Measurements from ENCODE around the gene BICRA.
A peak's percentile ranks its signal among the peaks of the same experiment; 100 is the strongest.

BICRA gene

GRCh38 chr19:47608969-47609905 is at the start of gene BICRA:
TSS of gene BICRA (plus strand) at chr19:47609134. CDS start at chr19:47673575, 64,441 bp downstream.
- TF ChIP-seq CTCF (IDR thresholded peaks at IDR 0.05): no peak

GRCh38 chr19:47560999-47561398 is 47.9 kb upstream of the BICRA start:
- H3K9me3 ChIP-seq: no peaks in the 10 kb centered on the region
- no peak for TF ChIP-seq CTCF (IDR thresholded peaks at IDR 0.05)

More at GRCh38 chr19:47608969-47609905, at the start of gene BICRA:
- no peaks in the 10 kb centered on the region for H3K9me3 ChIP-seq
- H3K27ac ChIP-seq: peak within 1 kb of the TSS; percentile 93 to 99
- intact Hi-C loops (cut with DNase I; ENCODE audit: low total_unique reads): no loop called here
- DNase-seq: peak; percentile 82 to 90
- peaks cover 0 to 53% (median 38%) of the 10 kb centered on the region in 4 donors for H3K4me1 ChIP-seq
- H3K27me3 ChIP-seq: no peaks in the 10 kb centered on the region
- H3K4me3 ChIP-seq: peak within 1 kb of the TSS; percentile 91 to 100
- H3K36me3 ChIP-seq: no peaks in the 10 kb centered on the region

GRCh38 chr19:47561440-47562057 is 47.4 kb upstream of the BICRA start:
- Histone ChIP-seq H3K4me3 (no peak overlapping the region), H3K4me1 (no peaks in the 10 kb centered on the region), H3K9me3 (no peaks in the 10 kb centered on the region), H3K36me3 (no peaks in the 10 kb centered on the region), H3K27ac (no peak overlapping the region), H3K27me3 (no peaks in the 10 kb centered on the region)
- DNase-seq: no peak
- TF ChIP-seq CTCF (IDR thresholded peaks at IDR 0.05): no peak
- intact Hi-C loops (cut with DNase I; ENCODE audit: low total_unique reads): no loop called here

More at GRCh38 chr19:47560999-47561398, 47.9 kb upstream of the BICRA start:
- Histone ChIP-seq H3K27me3 (no peaks in the 10 kb centered on the region), H3K36me3 (no peaks in the 10 kb centered on the region), H3K4me1 (no peaks in the 10 kb centered on the region), H3K27ac (no peak overlapping the region), H3K4me3 (no peak overlapping the region)
- DNase-seq: no peak
- intact Hi-C loops (cut with DNase I; ENCODE audit: low total_unique reads): no loop called here

GRCh38 chr19:47564081-47564480 is 44.9 kb upstream of the BICRA start:
- no peak for DNase-seq
- Histone ChIP-seq H3K27ac (no peak overlapping the region), H3K4me3 (no peak overlapping the region), H3K9me3 (no peaks in the 10 kb centered on the region), H3K36me3 (no peaks in the 10 kb centered on the region), H3K4me1 (no peaks in the 10 kb centered on the region), H3K27me3 (no peaks in the 10 kb centered on the region)
- intact Hi-C loops (cut with DNase I; ENCODE audit: low total_unique reads): no loop called here
- no peak for TF ChIP-seq CTCF (IDR thresholded peaks at IDR 0.05)

- Histone ChIP-seq H3K27ac (no peak overlapping the region), H3K4me1 (peaks cover 0 to 13% (median 8%) of the 10 kb centered on the region in 4 donors), H3K27me3 (peaks cover 0 to 15% of the 10 kb centered on the region in 2 donors), H3K9me3 (no peaks in the 10 kb centered on the region), H3K4me3 (no peak overlapping the region), H3K36me3 (no peaks in the 10 kb centered on the region)
- TF ChIP-seq CTCF (IDR thresholded peaks at IDR 0.05): no peak
- DNase-seq: no peak
- intact Hi-C loops (cut with DNase I; ENCODE audit: low total_unique reads): no loop called here
Measured at GRCh38 chr19:47569331-47569730, 39.6 kb upstream of the BICRA start.
